Spleen (tissue), 7 donors: Measurements from ENCODE around the gene EFCAB9.

Experiments used
- POLR2A ChIP-seq, 3 donors: fragments of 450-650 bp; IDR thresholded peaks; one replicate each; pipeline ENCODE4 v1.5.1; 2017; ENCODE audit warnings: antibody characterized with exemption in 3 of 3, mild to moderate bottlenecking in 1 of 3
- TF ChIP-seq, protein P1 (sequence below), 11 experiments: fragments of 200-600 bp in 7 of 11; fragments of 450-650 bp in 4 of 11; sonication (generic) in 4 of 11; IDR thresholded peaks in 8 of 11; conservative IDR thresholded peaks in 3 of 11; 1 replicate in 7 of 11; 2 replicates in 4 of 11; pipeline versions ENCODE4 v1.4.0 to v1.8.0; 2016 to 2021; ENCODE audit warnings: antibody characterized with exemption in 11 of 11, inconsistent platforms in 4 of 11, mild to moderate bottlenecking in 1 of 11
- donor health status: DM: no; HTN: no; CAD: no; lungs with moderate emphysema.
- donor health status: DM: no; HTN: no; CAD: no.
- donor health status: DM: no; HTN: no; CAD: no.

DNA sequence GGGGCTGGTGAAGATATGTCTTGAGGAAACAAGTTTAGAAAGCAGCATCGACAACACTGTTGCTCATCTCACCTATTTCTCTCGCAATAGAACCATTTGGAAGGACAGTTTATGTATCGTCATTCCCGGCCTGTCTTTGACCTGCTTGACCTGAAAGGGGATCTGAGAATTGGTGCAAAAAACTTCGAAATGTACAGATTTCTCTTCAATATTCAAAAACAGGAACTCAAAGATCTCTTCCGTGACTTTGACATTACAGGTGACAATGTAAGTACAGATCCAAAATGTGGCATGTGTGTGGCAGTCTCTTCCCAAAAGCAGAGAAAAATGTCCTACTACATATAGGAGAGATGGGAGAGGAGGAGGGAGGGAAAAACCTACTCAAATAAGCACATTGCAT is 6.5 kb downstream of the EFCAB9 start:
- TF ChIP-seq POLR2A (IDR thresholded peaks at IDR 0.05), result no peak
- TF ChIP-seq, protein P1, sequence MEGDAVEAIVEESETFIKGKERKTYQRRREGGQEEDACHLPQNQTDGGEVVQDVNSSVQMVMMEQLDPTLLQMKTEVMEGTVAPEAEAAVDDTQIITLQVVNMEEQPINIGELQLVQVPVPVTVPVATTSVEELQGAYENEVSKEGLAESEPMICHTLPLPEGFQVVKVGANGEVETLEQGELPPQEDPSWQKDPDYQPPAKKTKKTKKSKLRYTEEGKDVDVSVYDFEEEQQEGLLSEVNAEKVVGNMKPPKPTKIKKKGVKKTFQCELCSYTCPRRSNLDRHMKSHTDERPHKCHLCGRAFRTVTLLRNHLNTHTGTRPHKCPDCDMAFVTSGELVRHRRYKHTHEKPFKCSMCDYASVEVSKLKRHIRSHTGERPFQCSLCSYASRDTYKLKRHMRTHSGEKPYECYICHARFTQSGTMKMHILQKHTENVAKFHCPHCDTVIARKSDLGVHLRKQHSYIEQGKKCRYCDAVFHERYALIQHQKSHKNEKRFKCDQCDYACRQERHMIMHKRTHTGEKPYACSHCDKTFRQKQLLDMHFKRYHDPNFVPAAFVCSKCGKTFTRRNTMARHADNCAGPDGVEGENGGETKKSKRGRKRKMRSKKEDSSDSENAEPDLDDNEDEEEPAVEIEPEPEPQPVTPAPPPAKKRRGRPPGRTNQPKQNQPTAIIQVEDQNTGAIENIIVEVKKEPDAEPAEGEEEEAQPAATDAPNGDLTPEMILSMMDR (IDR thresholded peaks at IDR 0.05 in 8 of 11, conservative IDR thresholded peaks at IDR 0.05 in 3 of 11), result no peak
